HepG2 (cell line): ENCODE measurements around the gene AOX1. TPM values are rescaled to one million over a fixed set of nuclear protein-coding genes. Genes with fewer than 3 reads are reported as not detected.

Experiments used
- ATAC-seq: fragments of 200-7000 bp; cut with Tn5 transposase; 3 replicates; pipeline ENCODE4 v1.9.1; 2020; ENCODE audit warnings: mild to moderate bottlenecking, moderate library complexity
- BruUV-seq: library from RNA; stranded (reverse); fragments of 400-500 nt; replicated peaks from 2 replicates; lab custom pipeline; 2021; lab: Mats Ljungman, UMichigan
- CTCF ChIA-PET: fragments of 300-600 bp; formaldehyde crosslinking; extraction: SDS; loops from one replicate; lab custom pipeline; 2021; ENCODE audit warnings: low total read pairs, inconsistent platforms, low intra/inter-chr PET ratio; lab: Yijun Ruan, JAX
- POLR2A ChIA-PET: fragments of 350-600 bp; sonication (Branson Sonifier 250); formaldehyde crosslinking; loops from one replicate; lab custom pipeline; 2020; ENCODE audit warnings: antibody characterized with exemption, inconsistent platforms; lab: Yijun Ruan, JAX
- DNase-seq: peaks from one replicate; pipeline ENCODE4 v3.0.0-alpha.2; 2015; ENCODE audit warnings: low spot score
- FAIRE-seq: peaks from 3 replicates; lab custom pipeline; 2011; peaks lifted over from hg19 to GRCh38; lab: Jason Lieb, UNC
- H2AFZ ChIP-seq: one replicate; pipeline ENCODE4 v1.6.1; 2011; ENCODE audit warnings: low read length, inconsistent platforms
- H3K27ac ChIP-seq: fragments of 300-600 bp; 3 replicates; pipeline ENCODE4 v1.8.0; 2011; ENCODE audit warnings: mixed run types, mild to moderate bottlenecking, mixed read lengths, low read length, inconsistent platforms; ENCODE audit not compliant: insufficient read depth; ENCODE audit errors: extremely low read length
- H3K27me3 ChIP-seq, 2 experiments: fragments of 200-600 bp in 1 of 2; 2 replicates in 1 of 2; 3 replicates in 1 of 2; pipeline versions ENCODE4 v1.6.0 to v1.8.0; 2011; ENCODE audit warnings: low read length in 2 of 2, mild to moderate bottlenecking in 2 of 2, moderate library complexity in 2 of 2, inconsistent platforms in 1 of 2; ENCODE audit not compliant: insufficient read depth in 2 of 2, control insufficient read depth in 1 of 2
- H3K36me3 ChIP-seq, 2 experiments: fragments of 200-600 bp in 1 of 2; replicated peaks in 1 of 2; 2 replicates in 1 of 2; 3 replicates in 1 of 2; pipeline versions ENCODE4 v1.5.1 to v1.8.0; 2011; ENCODE audit warnings: low read length in 2 of 2, inconsistent platforms in 1 of 2; ENCODE audit not compliant: insufficient read depth in 2 of 2, control insufficient read depth in 1 of 2
- H3K4me1 ChIP-seq: 2 replicates; pipeline ENCODE4 v1.5.1; 2012; ENCODE audit warnings: low read length, inconsistent platforms; ENCODE audit not compliant: insufficient read depth
- H3K4me2 ChIP-seq: 2 replicates; pipeline ENCODE4 v1.6.0; 2011; ENCODE audit warnings: low read depth, low read length, inconsistent platforms
- H3K4me3 ChIP-seq, 3 experiments: fragments of 200-600 bp in 1 of 3; sonication (generic), shearing (Covaris generic) in 1 of 3; replicated peaks in 1 of 3; 2 replicates each; pipeline ENCODE4 v1.5.1; 2011 to 2016; ENCODE audit warnings: low read length in 3 of 3, inconsistent platforms in 2 of 3, low read depth in 2 of 3, mild to moderate bottlenecking in 2 of 3, control low read depth in 1 of 3, mixed read lengths in 1 of 3; ENCODE audit not compliant: insufficient read depth in 1 of 3
- H3K79me2 ChIP-seq: one replicate; pipeline ENCODE4 v1.6.1; 2011; ENCODE audit warnings: low read length, inconsistent platforms; ENCODE audit not compliant: insufficient read depth
- H3K9ac ChIP-seq: 2 replicates; pipeline ENCODE4 v1.6.0; 2011; ENCODE audit warnings: mild to moderate bottlenecking, low read depth, low read length, inconsistent platforms; ENCODE audit not compliant: insufficient read depth
- H3K9me3 ChIP-seq: 2 replicates; pipeline ENCODE4 v1.5.1; 2012; ENCODE audit warnings: mild to moderate bottlenecking, low read length
- H4K20me1 ChIP-seq: 2 replicates; pipeline ENCODE4 v1.6.0; 2011; ENCODE audit warnings: inconsistent platforms, mild to moderate bottlenecking, low read length, moderate library complexity; ENCODE audit not compliant: insufficient read depth
- ATF7 ChIP-seq, 2 experiments: fragments of 450-650 bp in 1 of 2; sonication (generic) in 1 of 2; formaldehyde crosslinking in 1 of 2; IDR thresholded peaks; 2 replicates each; pipeline versions ENCODE4 v1.4.0 to v1.6.1; 2016 to 2020; ENCODE audit warnings: antibody characterized with exemption in 1 of 2, mild to moderate bottlenecking in 1 of 2, missing genetic modification reagents in 1 of 2
- BRCA1 ChIP-seq: sonication (generic); formaldehyde crosslinking; IDR thresholded peaks from 2 replicates; pipeline ENCODE4 v1.4.0; 2020; ENCODE audit warnings: missing genetic modification reagents
- GTF3A ChIP-seq: sonication (generic); formaldehyde crosslinking; conservative IDR thresholded peaks from 2 replicates; pipeline ENCODE4 v1.4.0; 2020; ENCODE audit warnings: mild to moderate bottlenecking, missing genetic modification reagents
- HDAC6 ChIP-seq: fragments of 200-600 bp; sonication (generic); IDR thresholded peaks from 2 replicates; pipeline ENCODE4 v1.7.0; 2017; ENCODE audit warnings: mild to moderate bottlenecking, antibody characterized with exemption, low read length, low read depth
- JDP2 ChIP-seq: sonication (generic); formaldehyde crosslinking; IDR thresholded peaks from 2 replicates; pipeline ENCODE4 v1.8.1; 2022; ENCODE audit warnings: missing genetic modification reagents, borderline replicate concordance
- REL ChIP-seq: sonication (generic); formaldehyde crosslinking; conservative IDR thresholded peaks from 2 replicates; pipeline ENCODE4 v1.8.0; 2022; ENCODE audit warnings: mild to moderate bottlenecking, missing genetic modification reagents, moderate library complexity
- SETDB1 ChIP-seq: sonication (generic); formaldehyde crosslinking; IDR thresholded peaks from 2 replicates; pipeline ENCODE4 v1.5.1; 2020; ENCODE audit warnings: missing genetic modification reagents, mild to moderate bottlenecking, borderline replicate concordance
- SMARCE1 ChIP-seq: fragments of 450-650 bp; IDR thresholded peaks from 2 replicates; pipeline ENCODE4 v1.6.1; 2017; ENCODE audit warnings: borderline replicate concordance
- ZBTB26 ChIP-seq: IDR thresholded peaks from 2 replicates; pipeline ENCODE4 v1.6.1; 2016; ENCODE audit warnings: missing compliant biosample characterization, missing genetic modification reagents, borderline replicate concordance
- ZNF335 ChIP-seq: sonication (generic); formaldehyde crosslinking; IDR thresholded peaks from 2 replicates; pipeline ENCODE4 v1.4.0; 2020; ENCODE audit warnings: missing genetic modification reagents
- ZNF788 ChIP-seq: sonication (generic); formaldehyde crosslinking; IDR thresholded peaks from 2 replicates; pipeline ENCODE4 v1.5.0; 2020; ENCODE audit warnings: mild to moderate bottlenecking, missing genetic modification reagents, borderline replicate concordance
- whole genome bisulfite sequencing: methylation state at CpG from one replicate; pipeline ENCODE4 v1.1.6; 2017; ENCODE audit warnings: low lambda C conversion rate; 5-methylcytosine and 5-hydroxymethylcytosine counted together
- in situ Hi-C: cut with HindIII; loops from 2 replicates; pipeline ENCODE4 v1.10.0; 2017; ENCODE audit warnings: low pct_unique_long_range_greater_than_20kb; ENCODE audit not compliant: extremely low pct_ligation_motif_present
- intact Hi-C: fragments of 100-400 bp; cut with micrococcal nuclease; formaldehyde crosslinking; loops from one replicate; pipeline ENCODE4 v1.10.0; 2022; ENCODE audit not compliant: unreplicated experiment
- polyA plus RNA-seq, 8 experiments: library from polyadenylated mRNA; depleted of rRNA in 3 of 8; stranded (reverse) in 7 of 8; unstranded in 1 of 8; fragments of >200 nt; fragmentation: Illumina TruSeq in 4 of 8; extraction: Trizol in 4 of 8; gene quantifications; 2 replicates each; pipeline versions ENCODE4 v1.2.1 to v1.2.3, GENCODE V29; 2011 to 2016; ENCODE audit warnings: low read depth in 4 of 8, missing spikeins in 1 of 8, mixed read lengths in 1 of 8; ENCODE audit not compliant: insufficient read depth in 1 of 8
- total RNA-seq, 5 experiments: library from RNA; depleted of rRNA; stranded (reverse); fragments of >200 nt; fragmentation: Illumina TruSeq; extraction: Trizol; gene quantifications; 2 replicates each; pipeline ENCODE4 v1.2.3, GENCODE V29; 2016; ENCODE audit warnings: low read depth in 1 of 5

The AOX1 gene
- total and polyA plus RNA-seq, 2 of the 13 experiments (the other 11 are each of a cell fraction or from before 2014, with no cell fraction given): 9.2 to 18.0 TPM

GRCh38 chr2:200703926-200704637 lies 118.3 kb downstream of the AOX1 start:
- no peak for TF ChIP-seq ATF7 (IDR thresholded peaks at IDR 0.05)
- no peak for TF ChIP-seq ATF7 (CRISPR knock-in tag; IDR thresholded peaks at IDR 0.05)
- TF ChIP-seq GTF3A (CRISPR knock-in tag): no peak
- no peak for TF ChIP-seq REL (CRISPR knock-in tag)
- TF ChIP-seq BRCA1 (CRISPR knock-in tag): no peak
- TF ChIP-seq HDAC6: no peak
- no peak for TF ChIP-seq SMARCE1
- no peak for TF ChIP-seq JDP2 (CRISPR knock-in tag)
- no peak for TF ChIP-seq ZBTB26 (CRISPR knock-in tag)
- no peak for TF ChIP-seq ZNF788 (CRISPR knock-in tag)
- no peak for TF ChIP-seq SETDB1 (CRISPR knock-in tag)
- no peak for TF ChIP-seq ZNF335 (CRISPR knock-in tag)
- no peak overlapping the region for H3K9ac ChIP-seq
- intact Hi-C loops (loop anchor here (1.0 to 5.0 kb wide), 4 partner anchors 33 to 729 kb away; no protein-coding TSS in a partner anchor), in situ Hi-C loops (loop anchor here (10.0 kb wide), 1 partner anchor 219 kb away; no protein-coding TSS in a partner anchor)
- ChIA-PET POLR2A (interaction anchor here (1.1 to 2.0 kb wide), 4 partner anchors 9 to 118 kb away, joined by 3 to 12 read pairs (median 6); partner anchors contain the start of gene AOX1), CTCF (interaction anchor here (1.8 to 2.2 kb wide), 3 partner anchors 125 to 221 kb away, joined by 6 to 43 read pairs (median 34); no protein-coding TSS in a partner anchor)
- H3K27ac ChIP-seq: no peak overlapping the region
- 44% methylated on average over 4 of the region's 4 CpGs for WGBS
- H3K79me2 ChIP-seq: no peaks in the 10 kb centered on the region
- H3K36me3 ChIP-seq: no peaks in the 10 kb centered on the region
- peaks cover 26% of the 10 kb centered on the region for H3K4me1 ChIP-seq
- no peaks in the 10 kb centered on the region for H3K9me3 ChIP-seq
- no peak overlapping the region for H2AFZ ChIP-seq
- H4K20me1 ChIP-seq: no peaks in the 10 kb centered on the region
- no peaks in the 10 kb centered on the region for H3K27me3 ChIP-seq
- H3K4me2 ChIP-seq: no peak overlapping the region
- no TSS peak for BruUV-seq
- DNase-seq (no peak), ATAC-seq (no peak), FAIRE-seq (no peak)
- no peak overlapping the region for H3K4me3 ChIP-seq
